Measurements from ENCODE around the gene ATF6.

DNA sequence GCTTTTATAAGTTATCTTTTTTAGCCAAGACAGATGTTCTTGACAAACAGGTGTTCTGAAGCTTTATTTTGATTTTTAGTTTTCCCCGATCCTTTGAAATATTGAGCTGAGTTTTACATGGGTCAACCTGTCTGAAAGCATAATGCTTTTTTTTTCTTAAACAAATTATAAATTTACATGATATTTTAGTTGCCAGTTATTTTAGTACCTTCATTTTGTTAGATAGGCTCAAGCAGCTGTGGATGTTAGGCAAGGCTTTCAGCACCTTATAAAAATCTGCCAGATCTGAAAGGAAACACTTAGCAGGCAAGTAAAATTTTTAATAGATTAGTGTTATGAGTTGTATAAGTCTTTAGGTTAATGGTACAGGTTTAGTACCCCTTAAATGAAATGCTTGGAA lies 33.7 kb downstream of the ATF6 start:
- no peak for TF ChIP-seq CTCF (IDR thresholded peaks at IDR 0.05)
- TF ChIP-seq POLR2A (IDR thresholded peaks at IDR 0.05): no peak
